ENCODE results near the gene LIX1.
"Not testable (repeated sequence)": the region's sequence is repeated elsewhere in the genome, so short reads cannot be mapped to it uniquely, and the experiment has no call there.

The LIX1 gene

DNA sequence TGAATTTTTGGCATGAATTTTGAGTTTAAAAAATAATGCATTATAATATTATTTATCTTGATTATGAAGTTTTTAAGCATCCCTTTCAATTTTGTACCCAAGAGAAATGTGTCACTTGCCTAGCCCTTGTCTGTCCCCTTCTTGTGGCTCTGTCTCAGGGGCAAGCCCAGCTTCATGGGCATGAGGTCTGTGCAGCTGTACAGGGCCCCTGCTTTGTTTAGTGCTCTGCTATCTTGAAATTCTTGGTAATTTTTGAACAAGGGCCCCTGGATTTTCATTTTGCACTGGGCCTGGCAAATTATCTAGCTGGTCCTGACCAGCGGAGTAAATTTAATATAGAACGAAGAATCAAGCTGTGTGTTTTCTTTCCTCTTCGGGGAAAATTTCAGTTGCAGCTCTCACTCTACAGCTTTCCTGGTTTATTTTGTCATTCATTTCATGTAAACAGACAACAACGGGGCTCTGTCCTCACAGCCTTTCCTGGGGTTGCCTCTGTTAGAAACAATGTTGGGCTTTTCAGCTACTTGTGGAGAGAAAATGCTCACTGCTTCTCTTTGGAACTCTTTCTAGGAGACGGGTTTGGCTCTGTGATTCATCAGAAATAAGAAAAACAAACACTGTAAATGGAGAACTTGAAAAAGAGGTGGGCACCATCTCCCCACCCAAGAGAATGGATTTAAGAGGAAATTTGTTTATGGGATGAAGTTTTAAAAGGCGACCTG is 41.1 kb downstream of the LIX1 start:
- no peak for FAIRE-seq

DNA sequence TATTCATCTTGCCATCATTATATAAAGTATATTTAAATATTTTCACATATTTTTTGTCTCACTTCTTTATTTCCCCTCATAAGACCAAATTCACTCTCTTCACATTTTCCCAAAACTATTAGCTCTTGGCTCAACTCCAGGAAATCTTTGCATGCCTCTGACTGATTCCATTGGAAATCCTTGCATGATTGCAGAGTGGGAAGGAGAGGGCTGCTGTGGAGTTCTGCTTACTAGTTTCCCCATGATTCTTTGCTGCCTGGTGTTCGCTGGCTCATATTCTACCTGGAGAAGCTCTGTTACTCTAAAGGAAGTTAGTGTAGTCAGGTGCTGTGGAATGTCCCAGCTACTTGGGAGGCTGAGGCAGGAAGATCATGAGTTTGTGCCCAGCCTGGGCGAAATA is 41.9 kb downstream of the LIX1 start:
- FAIRE-seq = no peak

DNA sequence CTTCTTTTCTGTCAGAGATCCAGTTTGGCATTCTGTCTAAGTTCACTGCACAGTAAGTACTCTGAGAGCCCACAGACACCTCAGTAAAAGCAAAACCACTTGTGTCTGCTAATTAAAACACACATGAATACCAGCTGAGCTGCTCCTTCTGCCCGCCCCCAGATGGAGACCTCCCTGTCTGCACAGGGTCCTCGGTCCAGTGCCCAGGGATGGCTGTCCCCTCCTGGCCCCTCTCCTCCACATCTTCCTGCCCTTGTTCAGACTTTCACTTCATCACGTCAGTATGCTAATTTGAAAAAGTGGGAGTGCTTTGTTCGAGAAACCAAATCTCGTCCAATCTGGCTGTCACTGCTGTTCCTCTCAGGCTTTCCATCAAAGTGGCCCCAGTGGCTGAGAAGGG is 43.5 kb downstream of the LIX1 start:
- FAIRE-seq = no peak

DNA sequence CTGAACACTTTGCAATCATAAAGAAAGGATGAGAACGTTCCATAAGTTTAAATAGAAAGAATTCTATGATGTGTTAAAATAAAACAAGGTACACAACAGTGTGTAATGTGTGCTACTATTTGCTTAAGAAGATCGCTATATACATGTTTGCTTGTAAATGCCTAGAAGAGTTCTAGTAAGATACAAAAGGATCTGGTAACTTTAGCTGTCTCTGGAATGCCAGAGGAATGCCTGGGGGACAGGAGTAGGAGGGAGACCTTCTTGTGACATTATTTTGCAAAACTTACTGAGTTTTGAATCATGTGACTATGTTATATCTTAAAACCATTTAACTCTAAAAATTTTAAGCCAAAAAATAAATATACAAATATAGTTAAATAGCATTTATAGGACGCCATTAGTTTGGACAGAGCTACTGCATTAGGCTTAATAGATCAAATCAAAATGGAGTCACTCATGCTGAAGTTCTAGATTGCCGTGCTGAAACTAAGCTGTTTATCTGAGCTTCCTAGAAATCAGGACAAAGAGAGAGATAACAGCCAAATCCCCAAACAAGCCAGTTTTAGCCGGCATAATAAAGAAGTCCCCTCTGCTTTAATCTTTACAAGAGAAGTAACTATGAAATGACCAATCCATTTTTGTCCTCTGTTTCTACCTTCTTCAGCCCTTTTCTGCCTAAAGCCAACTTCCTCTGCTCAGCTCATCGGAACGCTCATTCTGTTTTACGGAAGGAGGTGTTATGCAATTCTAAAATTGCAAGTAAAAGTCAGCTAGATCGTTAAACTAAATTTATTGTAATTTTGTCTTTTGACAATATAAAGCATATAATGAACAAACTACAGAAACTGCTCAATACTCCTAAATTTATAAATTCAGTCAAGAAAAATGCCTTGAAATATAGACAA is 44.8 kb downstream of the LIX1 start:
- no peak for FAIRE-seq

DNA sequence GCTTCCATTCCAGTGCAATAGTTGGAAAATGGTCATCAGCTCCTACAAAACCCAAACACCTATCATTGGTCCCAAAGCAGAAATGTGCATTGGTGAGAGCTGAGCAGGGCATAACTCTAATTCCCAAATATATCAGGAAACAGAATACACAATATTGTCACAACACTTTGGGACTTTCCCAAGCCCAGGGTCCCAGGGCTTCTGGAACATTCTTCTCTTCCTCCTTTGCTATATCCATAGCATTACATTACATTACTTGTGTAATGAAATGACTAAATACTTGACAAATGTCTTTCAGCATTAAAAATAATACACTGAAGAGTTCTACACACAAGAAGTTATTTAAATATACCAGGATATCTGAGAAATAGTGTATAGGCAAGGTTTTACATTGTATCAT is 45.6 kb downstream of the LIX1 start:
- FAIRE-seq = no peak

DNA sequence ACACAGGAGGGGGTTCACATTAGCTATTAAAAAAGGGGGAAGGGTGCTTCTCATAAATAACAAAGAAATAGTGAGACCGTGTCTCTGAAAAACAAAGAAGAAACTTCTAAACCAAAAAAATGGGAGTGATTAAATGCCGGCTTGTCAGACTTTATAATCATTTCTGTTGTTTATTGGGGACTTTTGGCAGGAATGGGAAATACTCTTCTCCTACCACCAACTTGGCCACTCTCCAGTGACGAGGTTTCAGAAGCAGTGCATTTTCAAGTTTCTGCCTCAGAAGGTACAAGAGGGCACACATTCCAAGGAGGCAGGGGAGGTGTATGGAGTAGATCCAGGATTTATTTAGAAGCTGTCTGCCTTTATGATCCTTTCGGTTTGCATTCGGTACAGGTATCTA is 46.2 kb downstream of the LIX1 start:
- no peak for FAIRE-seq

DNA sequence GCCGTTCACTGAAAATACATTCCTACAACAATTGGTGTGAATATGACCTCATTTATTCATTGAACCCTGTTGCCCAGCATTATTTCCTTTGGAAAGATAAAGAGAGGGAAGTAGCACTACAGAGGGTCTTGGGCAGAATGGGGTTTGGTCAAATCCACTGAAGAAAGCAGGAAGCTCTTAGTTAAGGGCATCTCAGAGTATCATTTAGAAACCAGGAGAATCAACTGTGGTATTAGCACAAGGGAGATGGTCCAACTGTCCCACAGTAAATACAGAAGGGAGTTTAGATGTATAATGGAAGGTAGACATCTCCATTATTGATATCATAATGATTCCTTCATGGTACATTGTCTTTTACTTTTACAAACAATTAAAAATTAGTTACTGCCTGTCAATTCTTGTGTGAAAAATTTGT is 47.1 kb downstream of the LIX1 start:
- FAIRE-seq = no peak

DNA sequence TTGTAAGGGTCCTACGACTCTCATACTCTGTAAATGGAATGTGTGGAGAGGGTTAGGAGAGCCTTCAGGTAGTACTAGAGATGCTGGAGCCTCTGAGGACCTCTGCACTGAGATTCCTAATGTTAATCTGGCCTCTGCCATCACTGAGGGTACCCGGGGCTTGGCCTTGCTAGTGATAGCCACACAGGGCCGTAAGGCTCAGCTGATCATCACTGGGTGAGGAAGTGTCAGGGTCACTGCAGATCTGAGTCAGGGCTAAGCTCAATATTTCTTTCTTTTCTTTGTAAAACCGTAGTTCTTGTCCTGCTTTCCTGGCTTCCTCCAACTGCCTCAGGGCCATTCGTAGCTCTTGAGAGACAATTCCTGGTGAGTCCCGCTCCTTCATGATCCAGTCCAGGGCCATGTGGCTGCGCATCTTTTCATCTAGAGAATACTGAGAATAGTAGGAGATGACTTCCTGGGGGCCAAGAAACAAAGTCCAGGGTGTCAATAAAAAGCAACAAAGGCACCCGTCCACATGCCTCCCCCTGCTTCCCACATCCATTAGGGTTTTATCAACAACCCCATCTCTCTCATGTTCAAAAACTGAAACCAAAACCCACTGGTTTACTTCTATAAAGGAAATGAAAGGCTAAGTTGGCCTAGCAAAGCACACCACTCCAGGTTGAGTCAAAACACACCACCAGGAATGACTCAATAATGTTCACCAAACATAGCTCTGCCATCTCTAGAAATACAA is 47.7 kb downstream of the LIX1 start:
- no peak for FAIRE-seq

DNA sequence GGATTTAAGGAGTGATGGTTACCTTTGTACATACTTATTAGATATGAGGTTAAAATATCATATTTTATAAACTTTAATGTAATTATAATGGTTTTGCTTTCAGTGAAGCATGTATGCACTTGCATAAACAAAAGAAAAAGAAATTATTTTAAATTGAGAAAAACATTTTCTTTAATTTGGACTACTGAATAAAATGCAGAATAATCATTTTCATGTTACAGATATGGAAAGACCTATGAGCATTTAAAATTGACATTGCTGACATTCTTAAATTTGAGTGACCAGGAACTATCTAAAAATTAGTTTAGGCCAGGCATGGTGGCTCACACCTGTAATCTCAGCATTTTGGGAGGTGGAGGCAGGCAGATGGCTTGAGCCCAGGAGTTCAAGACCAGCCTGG is 49.2 kb downstream of the LIX1 start:
- no peak for FAIRE-seq

DNA sequence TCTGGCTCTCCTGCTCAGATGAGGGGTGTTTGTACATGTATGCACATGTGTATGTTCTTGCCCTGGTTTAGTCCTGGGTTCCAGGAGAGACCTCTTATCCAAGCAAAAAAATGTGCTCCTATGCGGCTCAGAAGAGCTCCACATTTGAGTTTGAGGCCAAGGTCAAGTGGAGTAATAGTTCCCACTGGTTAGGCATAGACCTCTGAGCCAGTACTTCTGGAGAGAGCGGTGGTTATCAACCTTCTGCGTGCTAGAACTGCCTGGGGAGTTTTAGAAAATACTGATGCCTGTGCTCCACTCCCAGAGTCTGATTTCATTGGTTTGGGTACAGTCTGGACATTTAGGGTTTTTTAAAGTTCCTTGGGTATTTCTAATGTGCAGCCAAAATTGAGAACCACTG is 51.5 kb downstream of the LIX1 start:
- FAIRE-seq = no peak

DNA sequence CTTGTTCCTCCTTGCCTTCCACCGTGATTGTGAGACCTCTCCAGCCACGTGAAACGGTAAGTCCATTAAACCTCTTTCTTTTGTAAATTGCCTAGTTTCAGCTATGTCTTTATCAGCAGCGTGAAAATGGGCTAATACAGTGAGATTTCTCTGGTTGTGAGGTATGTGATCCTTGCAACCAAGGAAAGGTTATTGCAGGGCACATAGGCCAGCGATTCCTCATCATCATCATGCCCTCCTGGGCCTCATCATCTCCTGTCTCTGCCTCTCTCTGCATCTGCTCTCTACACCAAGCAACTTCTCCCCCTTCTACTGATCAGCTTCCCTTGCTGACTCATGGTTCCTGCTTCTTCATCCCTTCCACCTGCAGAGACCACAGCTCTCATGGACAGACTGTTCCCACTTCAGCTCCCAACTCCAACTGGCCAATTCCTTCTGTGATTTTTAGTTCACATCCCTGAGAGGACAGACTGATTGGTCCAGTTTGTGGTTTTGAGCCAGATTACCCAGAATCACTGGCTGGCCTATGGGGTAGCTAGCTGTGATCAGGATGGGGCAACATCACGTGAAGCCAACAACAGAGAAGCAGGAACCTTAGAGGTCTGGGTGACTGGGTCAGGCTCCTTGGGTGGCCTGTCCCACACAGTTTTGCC is 53.1 kb downstream of the LIX1 start:
- FAIRE-seq = no peak

DNA sequence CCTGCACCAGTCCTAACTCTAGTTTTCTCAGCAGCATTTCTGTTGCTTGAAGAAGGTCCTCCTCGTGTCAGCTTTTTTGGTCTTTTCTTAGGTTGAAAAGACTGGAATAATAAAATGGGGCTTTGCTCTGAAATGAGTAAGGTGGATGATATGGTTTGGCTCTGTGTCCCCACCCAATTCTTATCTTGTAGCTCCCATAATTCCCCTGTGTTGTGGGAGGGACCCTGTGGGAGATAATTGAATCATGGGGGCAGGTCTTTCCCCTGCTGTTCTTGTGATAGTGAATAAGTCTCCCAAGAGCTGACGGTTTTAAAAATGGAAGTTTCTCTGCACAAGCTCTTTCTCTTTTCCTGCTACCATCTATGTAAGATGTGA is 53.6 kb downstream of the LIX1 start:
- FAIRE-seq = no peak

DNA sequence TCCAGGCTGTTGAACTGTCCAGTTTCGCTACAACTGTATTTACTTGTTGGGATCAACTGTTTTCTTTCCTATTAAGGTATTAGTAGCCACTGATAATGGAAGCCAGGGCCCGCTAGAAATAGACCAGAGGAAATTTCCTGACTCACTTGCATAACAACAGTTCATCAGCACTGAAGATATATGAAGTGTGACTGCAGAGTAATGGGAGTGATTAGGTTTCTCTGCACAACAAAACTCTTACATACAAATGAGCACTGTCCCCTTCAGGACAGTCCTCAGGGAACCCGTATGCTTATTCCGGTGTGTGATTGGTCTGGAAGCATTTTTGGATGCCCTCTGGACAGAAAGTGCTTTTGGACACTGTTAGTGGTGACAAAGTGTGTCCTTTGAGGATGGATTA is 55.3 kb downstream of the LIX1 start:
- FAIRE-seq = no peak

DNA sequence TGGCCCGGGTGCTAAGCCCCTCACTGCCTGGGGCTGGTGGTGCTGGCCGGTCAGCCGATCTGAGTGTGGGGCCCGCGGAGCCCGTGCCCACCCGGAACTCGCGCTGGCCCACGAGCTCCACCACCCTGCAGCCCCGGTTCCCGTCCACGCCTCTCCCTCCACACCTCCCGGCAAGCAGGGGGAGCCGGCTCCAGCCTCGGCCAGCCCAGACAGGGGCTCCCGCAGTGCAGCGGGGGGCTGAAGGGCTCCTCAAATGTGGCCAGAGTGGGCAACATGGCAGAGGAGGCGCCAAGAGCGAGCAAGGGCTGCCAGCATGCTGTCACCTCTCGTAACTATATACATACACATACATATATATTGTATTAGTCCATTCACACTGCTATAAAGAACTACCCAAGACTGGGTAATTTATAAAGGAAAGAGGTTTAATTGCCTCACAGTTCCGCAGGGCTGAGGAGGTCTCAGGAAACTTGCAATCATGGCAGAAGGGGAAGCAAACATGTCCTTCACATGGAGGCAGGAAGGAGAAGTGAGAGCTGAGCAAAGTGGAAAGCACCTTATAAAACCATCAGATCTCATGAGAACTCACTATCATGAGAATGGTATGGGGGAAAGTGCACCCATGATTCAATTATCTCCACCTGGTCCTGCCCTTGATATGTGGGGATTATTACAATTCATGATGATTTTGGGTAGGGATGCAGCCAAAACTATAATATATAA is 56.8 kb downstream of the LIX1 start:
- FAIRE-seq = no peak

DNA sequence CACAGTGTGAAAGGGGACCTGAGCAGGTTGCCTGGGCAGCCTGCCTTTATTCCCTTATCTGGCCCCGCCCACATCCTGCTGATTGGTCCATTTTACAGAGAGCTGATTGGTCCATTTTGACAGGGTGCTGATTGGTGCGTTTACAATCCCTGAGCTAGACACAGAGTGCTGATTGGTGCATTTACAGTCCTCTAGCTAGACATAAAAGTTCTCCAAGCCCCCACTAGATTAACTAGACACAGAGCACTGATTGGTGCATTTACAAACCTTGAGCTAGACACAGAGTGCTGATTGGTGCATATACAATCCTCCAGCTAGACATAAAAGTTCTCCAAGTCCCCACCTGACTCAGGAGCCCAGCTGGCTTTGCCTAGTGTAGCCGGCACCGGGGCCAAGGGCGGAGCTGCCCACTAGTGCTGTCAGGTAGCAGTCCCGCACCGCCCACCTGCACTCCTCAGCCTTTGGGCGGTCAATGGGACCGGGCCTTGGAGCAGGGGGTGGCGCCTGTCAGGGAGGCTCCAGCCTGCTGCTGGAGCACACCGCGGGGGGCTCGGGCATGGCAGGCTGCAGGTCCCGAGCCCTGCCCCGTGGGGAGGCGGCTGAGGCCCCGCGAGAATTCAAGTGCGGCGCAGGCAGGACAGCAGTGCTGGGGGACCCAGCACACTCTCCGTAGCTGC is 57.5 kb downstream of the LIX1 start:
- FAIRE-seq = not testable (repeated sequence)

DNA sequence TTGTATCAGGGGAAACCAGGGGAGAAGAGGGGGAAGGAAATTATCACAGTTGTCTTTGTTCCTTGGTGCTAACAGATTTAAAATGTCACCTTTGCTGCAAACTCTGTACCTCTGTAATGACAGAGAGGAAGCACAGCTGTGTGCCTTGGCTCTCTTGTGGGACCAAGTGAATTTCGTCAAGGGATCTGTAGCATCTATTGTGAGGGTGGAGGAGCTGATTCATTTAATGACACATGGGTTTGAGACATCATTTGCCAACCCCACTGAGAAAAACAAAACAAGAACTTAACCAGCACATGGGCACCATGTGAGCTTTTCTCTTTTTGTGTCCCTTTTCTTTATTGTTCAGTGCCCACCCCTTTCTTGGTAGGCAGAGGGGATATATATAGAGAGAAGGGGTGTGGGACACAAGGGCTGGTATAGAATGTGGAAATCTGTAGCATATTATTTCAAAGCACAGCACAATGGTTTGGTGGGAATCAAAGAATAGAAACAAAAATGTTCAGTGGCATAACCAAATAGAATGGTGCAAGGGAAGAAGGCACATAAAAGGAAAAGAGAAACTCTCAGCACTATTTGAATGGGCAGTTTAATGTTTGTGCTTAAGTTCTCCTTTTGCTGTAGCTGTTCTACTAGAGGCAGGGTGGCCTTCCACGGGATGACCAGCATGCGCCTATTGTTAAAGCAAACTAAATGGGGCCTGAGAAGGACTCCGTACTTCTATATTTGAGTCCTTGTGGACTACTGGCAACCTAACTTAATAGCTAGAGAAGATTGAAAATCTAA is 63.3 kb downstream of the LIX1 start:
- FAIRE-seq = no peak

DNA sequence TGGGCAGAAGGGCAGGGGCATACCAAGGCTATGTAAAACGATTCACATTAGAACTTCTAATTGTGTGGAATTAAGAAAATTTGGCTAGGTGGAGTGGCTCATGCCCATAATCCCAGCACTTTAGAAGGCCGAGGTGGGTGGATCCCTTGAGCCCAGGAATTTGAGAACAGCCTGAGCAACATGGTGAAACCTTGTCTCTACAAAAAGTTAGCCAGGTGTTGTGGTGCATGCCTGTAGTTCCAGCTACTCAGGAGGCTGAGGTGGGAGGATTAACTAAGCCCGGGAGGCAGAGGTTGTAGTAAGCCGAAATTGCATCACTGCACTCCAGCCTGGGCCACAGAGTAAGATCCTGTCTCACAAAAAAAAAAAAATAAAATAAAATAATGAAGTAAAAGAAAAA is 65.2 kb downstream of the LIX1 start:
- no peak for FAIRE-seq

DNA sequence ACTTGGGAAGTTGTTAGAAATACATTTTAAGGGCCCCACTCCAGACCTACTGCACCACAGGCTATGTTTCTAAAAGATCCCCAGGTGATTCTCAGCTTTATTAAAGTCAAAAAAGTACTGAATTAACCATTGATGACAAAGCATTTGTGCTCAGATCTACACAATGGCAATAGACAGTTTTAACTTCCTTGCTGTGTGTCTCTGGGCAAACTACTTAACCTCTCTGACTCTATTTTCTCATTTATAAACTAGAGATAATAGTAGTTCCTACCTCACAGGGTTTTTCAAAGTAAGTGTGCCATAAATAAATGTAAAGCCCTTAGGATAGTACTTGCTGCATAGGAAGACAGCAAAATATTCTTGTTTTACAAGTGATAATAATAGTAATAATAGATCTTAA is 66.3 kb downstream of the LIX1 start:
- FAIRE-seq = no peak

DNA sequence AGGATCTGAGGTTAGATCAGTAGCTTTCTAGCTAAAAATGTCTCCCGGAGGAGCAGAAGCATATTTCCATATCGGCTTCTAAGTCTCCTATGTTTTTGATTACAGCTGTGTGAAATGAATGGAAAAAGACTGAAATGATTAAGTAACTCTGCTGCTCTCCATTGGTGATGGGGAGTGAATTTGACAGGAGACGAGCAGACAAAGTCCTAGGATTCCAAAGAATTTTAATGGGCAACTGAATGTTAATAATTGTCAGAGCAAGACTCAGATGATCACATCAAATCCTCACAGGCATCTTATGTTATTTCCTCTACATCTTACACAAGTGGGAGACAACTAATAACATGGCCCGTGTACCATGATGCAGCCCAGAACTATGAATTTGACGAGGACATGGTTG is 66.8 kb downstream of the LIX1 start:
- no peak for FAIRE-seq

DNA sequence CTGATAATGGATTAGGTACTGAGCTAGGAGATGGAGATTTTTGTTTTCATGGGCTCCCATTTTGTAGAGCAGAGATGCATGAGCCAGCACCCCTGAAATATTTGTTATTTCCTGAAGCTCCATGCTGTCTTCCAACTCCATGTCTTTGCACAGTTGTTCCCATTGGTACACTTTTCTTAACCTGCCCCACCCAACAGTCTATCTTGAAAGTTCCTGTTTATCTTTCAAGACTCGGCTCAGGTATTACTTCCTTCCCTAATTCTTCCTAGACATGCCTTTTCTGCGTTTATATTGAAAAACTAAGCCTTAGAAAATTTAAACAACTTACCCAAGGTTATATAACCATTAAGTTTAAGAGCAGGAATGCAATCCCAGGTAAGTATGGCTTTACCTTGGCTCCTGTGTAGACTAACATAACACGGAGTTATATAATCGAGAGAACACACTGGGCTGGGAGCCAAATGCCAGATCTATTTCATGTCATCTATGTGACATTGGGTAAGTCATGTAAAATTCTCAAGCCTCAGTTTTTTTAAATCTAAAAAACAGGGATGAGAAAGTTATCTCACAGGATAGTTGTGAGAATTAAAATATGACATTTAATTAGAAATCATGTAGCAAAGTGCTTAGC is 67.4 kb downstream of the LIX1 start:
- no peak for FAIRE-seq

DNA sequence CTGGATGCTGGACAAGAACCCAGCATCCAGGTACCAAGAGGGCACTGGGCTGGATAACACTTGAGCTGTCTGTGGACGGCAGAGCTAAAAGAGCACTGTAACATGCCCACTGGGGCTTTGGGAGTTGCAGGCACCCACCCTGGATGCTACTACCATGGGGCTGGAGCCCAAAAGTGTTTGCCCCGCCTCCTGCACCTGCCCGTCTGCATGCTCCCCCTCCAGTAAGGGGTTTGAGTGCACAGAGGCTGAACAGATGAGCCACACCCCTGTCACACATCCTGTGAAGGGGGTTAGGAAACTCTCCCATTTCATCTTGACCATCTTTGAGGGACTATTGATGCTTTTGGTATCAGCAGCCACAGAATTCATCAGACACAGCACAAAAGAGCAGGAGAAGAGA is 69.0 kb downstream of the LIX1 start:
- FAIRE-seq = no peak
